ENCODE results near the gene FOXN3.

DNA sequence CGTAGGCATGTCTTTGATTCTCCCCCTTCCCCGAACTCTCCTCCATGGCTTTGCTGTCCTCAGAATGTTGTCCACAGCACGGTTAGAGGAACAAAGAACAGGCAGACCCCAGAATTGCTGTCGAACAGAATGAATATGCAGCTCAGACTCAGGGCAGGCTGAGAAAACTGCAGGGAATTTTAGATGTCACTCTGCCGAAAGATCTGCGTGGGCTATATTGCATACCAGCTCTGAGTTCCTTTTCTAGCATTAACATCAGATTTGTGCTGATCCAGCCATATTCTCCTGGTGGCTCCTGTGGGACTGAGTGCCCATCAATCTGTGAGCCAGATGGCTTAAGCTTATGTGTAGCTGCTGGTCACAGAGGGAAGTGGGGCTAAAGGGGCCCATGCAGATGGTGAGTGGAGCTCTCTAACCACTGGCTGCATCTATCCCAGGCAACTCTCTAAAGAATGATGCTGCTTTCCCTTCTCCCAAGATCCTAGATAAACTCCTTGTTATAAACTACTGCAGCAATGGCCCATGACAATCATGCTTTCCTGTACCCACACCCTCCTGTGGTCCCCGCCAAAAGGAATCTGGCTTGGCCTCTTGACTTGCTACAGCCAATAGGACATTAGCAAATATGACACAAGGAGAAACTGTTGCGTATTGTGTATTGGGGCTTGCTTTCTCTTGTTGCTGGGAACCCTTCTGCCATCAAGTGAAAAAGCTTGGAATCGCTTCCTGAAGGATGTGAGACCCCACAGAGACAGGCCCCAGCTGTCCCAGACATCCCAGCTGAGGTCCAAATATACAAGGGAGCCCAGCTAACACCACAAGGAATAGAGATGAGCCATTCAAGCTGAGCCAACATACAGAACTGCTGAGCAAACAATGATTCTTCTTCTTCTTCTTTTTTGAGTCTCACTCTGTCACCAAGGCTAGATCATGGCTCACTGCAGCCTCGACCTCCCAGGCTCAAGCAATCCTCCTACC is 101.3 kb downstream of the FOXN3 start:
- no peak for TF ChIP-seq POLR2A (IDR thresholded peaks at IDR 0.05)
- TF ChIP-seq, protein P1, sequence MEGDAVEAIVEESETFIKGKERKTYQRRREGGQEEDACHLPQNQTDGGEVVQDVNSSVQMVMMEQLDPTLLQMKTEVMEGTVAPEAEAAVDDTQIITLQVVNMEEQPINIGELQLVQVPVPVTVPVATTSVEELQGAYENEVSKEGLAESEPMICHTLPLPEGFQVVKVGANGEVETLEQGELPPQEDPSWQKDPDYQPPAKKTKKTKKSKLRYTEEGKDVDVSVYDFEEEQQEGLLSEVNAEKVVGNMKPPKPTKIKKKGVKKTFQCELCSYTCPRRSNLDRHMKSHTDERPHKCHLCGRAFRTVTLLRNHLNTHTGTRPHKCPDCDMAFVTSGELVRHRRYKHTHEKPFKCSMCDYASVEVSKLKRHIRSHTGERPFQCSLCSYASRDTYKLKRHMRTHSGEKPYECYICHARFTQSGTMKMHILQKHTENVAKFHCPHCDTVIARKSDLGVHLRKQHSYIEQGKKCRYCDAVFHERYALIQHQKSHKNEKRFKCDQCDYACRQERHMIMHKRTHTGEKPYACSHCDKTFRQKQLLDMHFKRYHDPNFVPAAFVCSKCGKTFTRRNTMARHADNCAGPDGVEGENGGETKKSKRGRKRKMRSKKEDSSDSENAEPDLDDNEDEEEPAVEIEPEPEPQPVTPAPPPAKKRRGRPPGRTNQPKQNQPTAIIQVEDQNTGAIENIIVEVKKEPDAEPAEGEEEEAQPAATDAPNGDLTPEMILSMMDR (IDR thresholded peaks at IDR 0.05): no peak
- no peak for TF ChIP-seq EP300 (IDR thresholded peaks at IDR 0.05)

Data from ovary (tissue), 3 donors.